ENCODE results near the gene MPLKIP.

DNA sequence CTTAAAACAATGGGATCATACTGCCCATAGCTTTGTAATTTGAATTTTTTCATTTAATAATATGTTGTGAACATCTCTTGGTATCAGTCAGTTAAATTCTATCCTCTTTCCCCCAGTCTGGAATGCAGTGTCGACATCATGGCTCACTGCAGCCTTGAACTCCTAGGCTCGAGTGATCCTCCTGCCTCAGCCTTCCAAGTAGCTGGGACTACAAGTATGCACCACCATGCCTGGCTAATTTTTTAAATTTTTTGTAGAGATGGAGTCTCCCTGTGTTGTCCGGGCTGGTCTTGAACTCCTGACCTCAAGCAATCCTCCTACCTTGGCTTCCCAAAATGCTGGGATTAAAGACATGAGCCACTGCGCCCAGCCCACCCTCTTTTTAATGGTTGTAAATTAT is 34.6 kb downstream of the MPLKIP start:
- TF ChIP-seq POLR2AphosphoS5 (IDR thresholded peaks at IDR 0.05) (no peak), POLR2A (IDR thresholded peaks at IDR 0.05) (no peak), EP300 (IDR thresholded peaks at IDR 0.05) (no peak)
- TF ChIP-seq, protein P1, sequence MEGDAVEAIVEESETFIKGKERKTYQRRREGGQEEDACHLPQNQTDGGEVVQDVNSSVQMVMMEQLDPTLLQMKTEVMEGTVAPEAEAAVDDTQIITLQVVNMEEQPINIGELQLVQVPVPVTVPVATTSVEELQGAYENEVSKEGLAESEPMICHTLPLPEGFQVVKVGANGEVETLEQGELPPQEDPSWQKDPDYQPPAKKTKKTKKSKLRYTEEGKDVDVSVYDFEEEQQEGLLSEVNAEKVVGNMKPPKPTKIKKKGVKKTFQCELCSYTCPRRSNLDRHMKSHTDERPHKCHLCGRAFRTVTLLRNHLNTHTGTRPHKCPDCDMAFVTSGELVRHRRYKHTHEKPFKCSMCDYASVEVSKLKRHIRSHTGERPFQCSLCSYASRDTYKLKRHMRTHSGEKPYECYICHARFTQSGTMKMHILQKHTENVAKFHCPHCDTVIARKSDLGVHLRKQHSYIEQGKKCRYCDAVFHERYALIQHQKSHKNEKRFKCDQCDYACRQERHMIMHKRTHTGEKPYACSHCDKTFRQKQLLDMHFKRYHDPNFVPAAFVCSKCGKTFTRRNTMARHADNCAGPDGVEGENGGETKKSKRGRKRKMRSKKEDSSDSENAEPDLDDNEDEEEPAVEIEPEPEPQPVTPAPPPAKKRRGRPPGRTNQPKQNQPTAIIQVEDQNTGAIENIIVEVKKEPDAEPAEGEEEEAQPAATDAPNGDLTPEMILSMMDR (IDR thresholded peaks at IDR 0.05): no peak
